Thoracic aorta (tissue), 2 donors: ENCODE data around the gene OLR1. TPM values are rescaled to one million over a fixed set of nuclear protein-coding genes. Genes with fewer than 3 reads are reported as not detected.
A peak's percentile ranks its signal among the peaks of the same experiment; 100 is the strongest.
"Not testable (repeated sequence)": the region's sequence is repeated elsewhere in the genome, so short reads cannot be mapped to it uniquely, and the experiment has no call there.

Experiments used
- ATAC-seq: fragments of 150-250 bp; one replicate; pipeline ENCODE4 v1.8.0; 2017; ENCODE audit warnings: low read depth; ENCODE audit not compliant: insufficient number of reproducible peaks, low FRiP score
- DNase-seq: peaks from one replicate; pipeline ENCODE4 v3.0.0-alpha.2; 2020; ENCODE audit warnings: low spot score
- H3K27ac ChIP-seq, 2 donors: fragments of 200-600 bp; sonication (generic); 1 replicate in 1 of 2; 2 replicates in 1 of 2; pipeline ENCODE4 v1.5.1; 2016; ENCODE audit warnings: mild to moderate bottlenecking in 2 of 2, moderate library complexity in 2 of 2
- H3K27me3 ChIP-seq: fragments of 200-600 bp; sonication (generic); replicated peaks from 2 replicates; pipeline ENCODE4 v1.6.0; 2016; ENCODE audit warnings: mild to moderate bottlenecking; ENCODE audit not compliant: insufficient read depth
- H3K36me3 ChIP-seq: fragments of 200-600 bp; sonication (generic); one replicate; pipeline ENCODE4 v1.5.1; 2016
- H3K4me1 ChIP-seq, 2 donors: fragments of 200-600 bp; sonication (generic); 1 replicate in 1 of 2; 2 replicates in 1 of 2; pipeline versions ENCODE4 v1.5.1 to v1.6.0; 2016; ENCODE audit warnings: low read depth in 2 of 2, mild to moderate bottlenecking in 1 of 2; ENCODE audit not compliant: control insufficient read depth in 1 of 2
- H3K4me3 ChIP-seq: fragments of 200-600 bp; sonication (generic); 2 replicates; pipeline ENCODE4 v1.5.1; 2016; ENCODE audit warnings: mild to moderate bottlenecking
- H3K9me3 ChIP-seq: fragments of 200-600 bp; sonication (generic); 2 replicates; pipeline ENCODE4 v1.5.1; 2016
- total RNA-seq, 2 donors: library from RNA; depleted of rRNA; stranded (reverse); fragments of >200 nt; gene quantifications; one replicate each; pipeline versions ENCODE4 v1.1.0 to v1.2.3, GENCODE V29; 2016
- TF ChIP-seq, protein P1 (sequence below): fragments of 200-600 bp; sonication (generic); IDR thresholded peaks from one replicate; pipeline ENCODE4 v1.5.1; 2019; ENCODE audit warnings: antibody characterized with exemption

Gene OLR1
- total RNA-seq: 1 to 10 TPM; 1.4 to 2.8 TPM

DNA sequence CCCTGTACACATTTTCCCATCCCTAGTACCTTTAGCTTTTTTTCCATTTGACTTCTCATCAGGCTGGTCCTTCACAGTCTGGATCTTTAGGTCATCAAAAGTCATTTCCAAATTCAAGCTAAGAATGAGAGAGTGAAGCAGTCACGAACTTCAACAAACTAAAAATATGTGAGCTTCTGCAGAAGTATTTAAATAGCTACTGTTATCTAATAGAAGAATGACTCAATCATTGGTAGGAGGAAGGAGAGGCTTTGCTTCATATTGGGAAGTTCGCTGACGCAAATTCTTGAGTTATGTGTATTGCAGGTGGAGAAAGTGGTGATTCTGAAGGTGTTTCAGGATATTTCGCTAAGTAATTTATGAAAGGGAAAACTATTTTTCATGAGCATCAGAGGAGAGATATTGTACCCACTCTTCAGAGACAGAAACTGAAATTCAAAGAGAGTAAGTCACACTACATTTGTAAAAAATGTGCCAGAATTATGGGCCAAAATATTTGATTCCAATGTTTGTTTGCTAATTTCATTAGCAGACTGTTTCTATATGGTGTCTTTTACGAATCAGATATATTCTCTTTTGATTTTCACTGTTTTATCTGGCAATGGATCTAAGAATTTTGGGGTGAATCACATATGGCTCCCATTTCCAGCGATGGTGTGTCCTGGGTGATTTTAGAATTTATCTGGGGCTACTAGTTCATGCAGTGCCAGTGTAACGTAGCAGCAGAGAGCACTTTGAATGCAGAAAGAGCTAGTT lies at the start of gene OLR1:
TSS of gene OLR1 (minus strand) at position 160 of the 756 bp plus-strand sequence. CDS start at position 105, 55 bp downstream.
- Histone ChIP-seq H3K4me1 (no peaks in the 10 kb centered on the region), H3K36me3 (no peaks in the 10 kb centered on the region), H3K27me3 (no peaks in the 10 kb centered on the region), H3K4me3 (no peak within 1 kb of the TSS), H3K27ac (no peak within 1 kb of the TSS), H3K9me3 (no peaks in the 10 kb centered on the region)
- no peak for ATAC-seq
- DNase-seq: no peak
- TF ChIP-seq, protein P1, sequence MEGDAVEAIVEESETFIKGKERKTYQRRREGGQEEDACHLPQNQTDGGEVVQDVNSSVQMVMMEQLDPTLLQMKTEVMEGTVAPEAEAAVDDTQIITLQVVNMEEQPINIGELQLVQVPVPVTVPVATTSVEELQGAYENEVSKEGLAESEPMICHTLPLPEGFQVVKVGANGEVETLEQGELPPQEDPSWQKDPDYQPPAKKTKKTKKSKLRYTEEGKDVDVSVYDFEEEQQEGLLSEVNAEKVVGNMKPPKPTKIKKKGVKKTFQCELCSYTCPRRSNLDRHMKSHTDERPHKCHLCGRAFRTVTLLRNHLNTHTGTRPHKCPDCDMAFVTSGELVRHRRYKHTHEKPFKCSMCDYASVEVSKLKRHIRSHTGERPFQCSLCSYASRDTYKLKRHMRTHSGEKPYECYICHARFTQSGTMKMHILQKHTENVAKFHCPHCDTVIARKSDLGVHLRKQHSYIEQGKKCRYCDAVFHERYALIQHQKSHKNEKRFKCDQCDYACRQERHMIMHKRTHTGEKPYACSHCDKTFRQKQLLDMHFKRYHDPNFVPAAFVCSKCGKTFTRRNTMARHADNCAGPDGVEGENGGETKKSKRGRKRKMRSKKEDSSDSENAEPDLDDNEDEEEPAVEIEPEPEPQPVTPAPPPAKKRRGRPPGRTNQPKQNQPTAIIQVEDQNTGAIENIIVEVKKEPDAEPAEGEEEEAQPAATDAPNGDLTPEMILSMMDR: no peak

DNA sequence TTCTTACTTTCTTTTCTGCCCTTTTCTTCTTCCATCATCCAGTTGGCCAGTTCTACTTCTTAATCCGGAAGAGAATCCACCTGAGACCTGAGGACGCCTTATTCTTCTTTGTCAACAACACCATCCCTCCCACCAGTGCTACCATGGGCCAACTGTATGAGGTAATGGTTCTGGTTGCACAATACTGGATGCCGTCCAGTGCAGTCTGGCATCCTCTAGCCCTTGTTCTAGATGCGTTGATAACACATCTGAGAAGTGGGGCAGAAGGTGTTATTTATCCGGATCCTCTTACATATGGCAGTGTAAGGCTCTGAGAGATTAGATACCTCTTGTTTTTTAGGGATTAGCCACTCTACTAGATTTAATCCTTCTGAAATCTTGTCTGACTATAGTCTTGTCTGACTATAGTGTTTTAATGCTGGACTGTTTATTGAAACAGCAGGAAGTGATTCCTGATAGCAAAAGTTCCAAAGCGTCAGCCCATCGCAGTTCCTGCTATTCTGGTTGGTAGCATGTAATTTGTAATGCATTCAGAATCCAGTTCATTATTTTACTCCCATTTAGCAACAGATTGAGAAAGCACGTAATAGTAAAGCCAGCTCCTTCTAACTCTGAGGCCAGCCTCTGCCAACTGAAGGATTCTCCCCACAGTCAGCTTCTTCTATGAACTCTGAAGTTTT lies 48.6 kb upstream of the OLR1 start:
- peak; percentile 25 for DNase-seq
- Histone ChIP-seq H3K4me1 (peaks cover 20 to 22% of the 10 kb centered on the region in 2 donors), H3K27ac (peak overlapping the region; percentile 52 to 59), H3K27me3 (no peaks in the 10 kb centered on the region), H3K4me3 (no peak overlapping the region), H3K36me3 (peaks cover 47% of the 10 kb centered on the region), H3K9me3 (no peaks in the 10 kb centered on the region)
- ATAC-seq: peak; percentile 94
- TF ChIP-seq, protein P1: no peak

DNA sequence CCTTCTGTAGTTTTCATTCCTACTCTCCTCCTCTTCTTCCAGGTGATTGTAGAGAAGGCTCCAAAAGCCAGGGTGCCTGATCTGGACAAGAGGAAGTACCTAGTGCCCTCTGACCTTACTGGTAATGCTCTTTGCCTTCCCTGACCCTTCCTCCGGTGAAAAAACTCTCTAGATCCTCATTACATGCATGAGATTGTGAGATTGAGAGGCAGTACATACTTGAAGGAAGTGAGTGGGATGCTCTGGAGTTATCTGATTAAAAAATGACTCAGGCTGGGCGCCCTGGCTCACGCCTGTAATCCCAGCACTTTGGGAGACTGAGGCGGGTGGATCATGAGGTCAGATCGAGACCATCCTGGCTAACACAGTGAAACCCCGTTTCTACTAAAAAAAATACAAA lies 46.1 kb upstream of the OLR1 start:
- DNase-seq (no peak), ATAC-seq (no peak)
- Histone ChIP-seq H3K27me3 (no peaks in the 10 kb centered on the region), H3K4me1 (peaks cover 28 to 35% of the 10 kb centered on the region in 2 donors), H3K4me3 (no peak overlapping the region), H3K27ac (no peak overlapping the region), H3K36me3 (peaks cover 41% of the 10 kb centered on the region), H3K9me3 (no peaks in the 10 kb centered on the region)
- TF ChIP-seq, protein P1: no peak

DNA sequence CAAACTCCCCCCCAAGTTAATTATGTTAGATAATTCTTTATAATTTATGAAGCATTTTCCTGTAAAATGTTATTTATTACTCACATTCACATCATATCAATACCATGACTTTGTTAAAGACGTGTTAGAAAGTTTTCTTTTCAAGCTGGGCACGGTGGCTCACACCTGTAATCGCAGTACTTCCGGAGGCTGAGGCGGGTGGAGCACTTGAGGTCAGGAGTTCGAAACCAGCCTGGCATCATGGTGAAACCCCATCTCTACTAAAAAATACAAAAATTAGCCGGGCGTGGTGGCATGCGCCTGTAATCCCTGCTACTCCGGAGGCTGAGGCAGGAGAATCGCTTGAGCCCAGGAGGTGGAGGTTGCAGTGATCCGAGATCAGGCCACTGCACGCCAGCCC lies 44.0 kb upstream of the OLR1 start:
- Histone ChIP-seq H3K4me1 (peaks cover 28 to 35% of the 10 kb centered on the region in 2 donors), H3K4me3 (peak overlapping the region; percentile 98), H3K36me3 (peaks cover 20% of the 10 kb centered on the region)
- not testable (repeated sequence) for H3K27ac ChIP-seq, ATAC-seq, H3K27me3 ChIP-seq, H3K9me3 ChIP-seq, DNase-seq

DNA sequence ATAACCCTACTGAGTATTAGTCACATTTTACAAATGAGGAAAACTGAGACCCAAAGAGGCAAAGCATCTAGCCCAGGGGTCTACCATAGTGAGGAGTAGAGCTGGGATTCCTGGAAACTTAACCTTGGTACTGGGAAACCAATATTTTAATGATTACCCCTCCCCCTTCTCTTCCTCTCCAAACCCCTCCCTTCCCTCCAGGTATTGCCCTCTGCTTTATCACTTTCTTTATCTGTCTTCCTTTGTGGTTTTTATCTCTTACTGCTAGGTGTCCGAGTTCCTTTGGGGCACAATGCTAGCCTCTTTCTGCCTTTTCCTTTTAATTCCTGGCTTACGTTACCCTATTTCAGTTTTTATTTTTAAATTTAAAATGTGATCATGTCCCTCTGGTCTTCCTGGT lies 43.5 kb upstream of the OLR1 start:
- Histone ChIP-seq H3K36me3 (peaks cover 15% of the 10 kb centered on the region), H3K9me3 (no peaks in the 10 kb centered on the region), H3K27ac (peak overlapping the region in 1 of 2 donors; percentile 99), H3K4me1 (peaks cover 27 to 30% of the 10 kb centered on the region in 2 donors), H3K4me3 (peak overlapping the region; percentile 98), H3K27me3 (no peaks in the 10 kb centered on the region)
- DNase-seq (no peak), ATAC-seq (no peak)
- TF ChIP-seq, protein P1: no peak
